NCI-H1930 (cell line): Measurements from ENCODE around the gene NSA2.

ENCODE experiments used
- DNase-seq, 2 experiments: peaks; one replicate each; lab custom pipeline; 2025; lab: John Stamatoyannopoulos, UW

NSA2 gene

DNA sequence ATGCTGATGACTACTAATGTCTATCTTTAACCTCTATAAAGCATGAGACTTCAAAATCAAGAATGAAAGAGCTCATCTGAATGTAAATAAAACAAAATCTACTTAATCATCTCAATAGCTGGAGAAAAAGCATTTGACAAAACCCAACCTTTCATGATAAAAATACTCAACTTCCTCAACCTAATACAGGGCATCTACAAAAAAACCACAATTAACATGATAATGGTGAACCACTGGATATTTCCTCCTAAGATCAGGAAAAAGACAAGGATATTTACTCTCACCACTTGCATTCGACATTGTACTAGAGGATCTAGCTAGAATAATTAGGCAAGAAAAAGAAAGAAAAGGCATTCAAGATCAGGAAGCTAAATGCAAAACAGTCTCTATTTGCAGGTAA is 49.8 kb downstream of the NSA2 start:
- DNase-seq = no peak

GRCh38 chr5:74822288-74822687 is 55.2 kb downstream of the NSA2 start:
- DNase-seq = no peak

DNA sequence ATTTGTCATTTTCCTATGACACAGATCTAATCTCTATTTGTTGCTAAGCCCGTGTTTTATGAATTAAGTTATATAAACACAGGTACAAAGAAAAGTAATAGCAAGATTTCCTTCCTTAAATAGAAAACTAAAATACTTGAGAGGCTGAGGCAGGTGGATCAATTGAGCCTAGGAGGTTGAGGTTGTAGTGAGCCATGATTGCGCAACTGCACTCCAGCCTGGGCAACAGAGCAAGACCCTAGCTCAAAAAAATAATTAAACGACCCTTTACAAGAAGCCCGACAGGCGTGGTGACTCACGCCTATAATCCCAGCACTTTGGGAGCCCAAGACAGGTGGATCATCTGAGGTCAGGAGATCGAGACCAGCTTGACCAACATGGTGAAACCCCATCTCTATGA is 62.4 kb downstream of the NSA2 start:
- no peak for DNase-seq
